ENCODE data around the gene PRICKLE2.

GRCh38 chr3:64054488-64054887 is 170.8 kb downstream of the PRICKLE2 start:
- no peak for TF ChIP-seq SPI1 (IDR thresholded peaks at IDR 0.05; ENCODE audit: low read depth, low read length)
- TF ChIP-seq POLR2AphosphoS5 (IDR thresholded peaks at IDR 0.05; ENCODE audit: low read depth, low read length) = no peak
- TF ChIP-seq POLR2A (IDR thresholded peaks at IDR 0.05; ENCODE audit: low read depth, low read length) = no peak
- TF ChIP-seq TAF1 (IDR thresholded peaks at IDR 0.05; ENCODE audit: low read depth, low read length) = no peak
- TF ChIP-seq PAX5 (IDR thresholded peaks at IDR 0.05; ENCODE audit: insufficient read depth, low read length, severe bottlenecking) = no peak

Measured in GM12891 (cell line).